ENCODE results near the gene ATP6V1G2.
A peak's percentile ranks its signal among the peaks of the same experiment; 100 is the strongest.
"Not testable (repeated sequence)": the region's sequence is repeated elsewhere in the genome, so short reads cannot be mapped to it uniquely, and the experiment has no call there.

Gene ATP6V1G2

GRCh38 chr6:31525932-31526591, 20.3 kb downstream of the ATP6V1G2 start:
- H3K27ac ChIP-seq (ENCODE audit: low read depth, low read length) = no peak overlapping the region
- no peaks in the 10 kb centered on the region for H3K27me3 ChIP-seq (ENCODE audit: control insufficient read depth, insufficient read depth, low read length)
- H3K9ac ChIP-seq (ENCODE audit: low read length) = no peak overlapping the region
- no peaks in the 10 kb centered on the region for H3K4me1 ChIP-seq (ENCODE audit: control insufficient read depth, insufficient read depth, low read length)
- peaks cover 15% of the 10 kb centered on the region for H3K36me3 ChIP-seq (ENCODE audit: control insufficient read depth, insufficient read depth, low read length)
- no peak overlapping the region for H3K4me3 ChIP-seq (ENCODE audit: low read length)

GRCh38 chr6:31525553-31525931, 20.9 kb downstream of the ATP6V1G2 start:
- no peaks in the 10 kb centered on the region for H3K4me1 ChIP-seq (ENCODE audit: control insufficient read depth, insufficient read depth, low read length)
- H3K4me3 ChIP-seq (ENCODE audit: low read length) = no peak overlapping the region
- H3K27me3 ChIP-seq (ENCODE audit: control insufficient read depth, insufficient read depth, low read length) = no peaks in the 10 kb centered on the region
- H3K27ac ChIP-seq (ENCODE audit: low read depth, low read length) = no peak overlapping the region
- peaks cover 10% of the 10 kb centered on the region for H3K36me3 ChIP-seq (ENCODE audit: control insufficient read depth, insufficient read depth, low read length)
- H3K9ac ChIP-seq (ENCODE audit: low read length) = no peak overlapping the region

- Histone ChIP-seq H3K4me3 (ENCODE audit: low read length) (no peak overlapping the region), H3K27me3 (ENCODE audit: control insufficient read depth, insufficient read depth, low read length) (no peaks in the 10 kb centered on the region), H3K36me3 (ENCODE audit: control insufficient read depth, insufficient read depth, low read length) (no peaks in the 10 kb centered on the region), H3K9ac (ENCODE audit: low read length) (no peak overlapping the region), H3K27ac (ENCODE audit: low read depth, low read length) (no peak overlapping the region), H3K4me1 (ENCODE audit: control insufficient read depth, insufficient read depth, low read length) (no peaks in the 10 kb centered on the region)
These were observed 24.6 kb downstream of the ATP6V1G2 start for GRCh38 chr6:31521835-31522234.

GRCh38 chr6:31513456-31514165, 32.8 kb downstream of the ATP6V1G2 start:
- no peaks in the 10 kb centered on the region for H3K36me3 ChIP-seq (ENCODE audit: control insufficient read depth, insufficient read depth, low read length)
- H3K9ac ChIP-seq (ENCODE audit: low read length) = no peak overlapping the region
- H3K4me3 ChIP-seq (ENCODE audit: low read length) = no peak overlapping the region
- no peaks in the 10 kb centered on the region for H3K4me1 ChIP-seq (ENCODE audit: control insufficient read depth, insufficient read depth, low read length)
- H3K27me3 ChIP-seq (ENCODE audit: control insufficient read depth, insufficient read depth, low read length) = no peaks in the 10 kb centered on the region
- H3K27ac ChIP-seq (ENCODE audit: low read depth, low read length) = no peak overlapping the region

- no peak overlapping the region for H3K27ac ChIP-seq (ENCODE audit: low read depth, low read length)
- H3K4me1 ChIP-seq (ENCODE audit: control insufficient read depth, insufficient read depth, low read length) = no peaks in the 10 kb centered on the region
- no peak overlapping the region for H3K4me3 ChIP-seq (ENCODE audit: low read length)
- H3K36me3 ChIP-seq (ENCODE audit: control insufficient read depth, insufficient read depth, low read length) = peaks cover 3% of the 10 kb centered on the region
- no peak overlapping the region for H3K9ac ChIP-seq (ENCODE audit: low read length)
- no peaks in the 10 kb centered on the region for H3K27me3 ChIP-seq (ENCODE audit: control insufficient read depth, insufficient read depth, low read length)
These were observed 36.4 kb downstream of the ATP6V1G2 start for GRCh38 chr6:31510007-31510406.

- H3K27ac ChIP-seq (ENCODE audit: low read depth, low read length); H3K9ac ChIP-seq (ENCODE audit: low read length); H3K4me1 ChIP-seq (ENCODE audit: control insufficient read depth, insufficient read depth, low read length); H3K27me3 ChIP-seq (ENCODE audit: control insufficient read depth, insufficient read depth, low read length); H3K4me3 ChIP-seq (ENCODE audit: low read length); H3K36me3 ChIP-seq (ENCODE audit: control insufficient read depth, insufficient read depth, low read length): not testable (repeated sequence)
These were observed 37.4 kb downstream of the ATP6V1G2 start for GRCh38 chr6:31509036-31509435.

- H3K27me3 ChIP-seq (ENCODE audit: control insufficient read depth, insufficient read depth, low read length) = peaks cover 6% of the 10 kb centered on the region
- peaks cover 3% of the 10 kb centered on the region for H3K36me3 ChIP-seq (ENCODE audit: control insufficient read depth, insufficient read depth, low read length)
- H3K27ac ChIP-seq (ENCODE audit: low read depth, low read length) = no peak overlapping the region
- no peak overlapping the region for H3K4me3 ChIP-seq (ENCODE audit: low read length)
- H3K4me1 ChIP-seq (ENCODE audit: control insufficient read depth, insufficient read depth, low read length) = no peaks in the 10 kb centered on the region
- no peak overlapping the region for H3K9ac ChIP-seq (ENCODE audit: low read length)
These were observed 43.8 kb downstream of the ATP6V1G2 start for GRCh38 chr6:31502586-31502985.

- H3K36me3 ChIP-seq (ENCODE audit: control insufficient read depth, insufficient read depth, low read length); H3K4me1 ChIP-seq (ENCODE audit: control insufficient read depth, insufficient read depth, low read length); H3K9ac ChIP-seq (ENCODE audit: low read length); H3K27ac ChIP-seq (ENCODE audit: low read depth, low read length); H3K27me3 ChIP-seq (ENCODE audit: control insufficient read depth, insufficient read depth, low read length); H3K4me3 ChIP-seq (ENCODE audit: low read length): not testable (repeated sequence)
These were observed 46.8 kb downstream of the ATP6V1G2 start for GRCh38 chr6:31499648-31500047.

GRCh38 chr6:31498748-31499147, 47.7 kb downstream of the ATP6V1G2 start:
- Histone ChIP-seq H3K27ac (ENCODE audit: low read depth, low read length) (no peak overlapping the region), H3K4me3 (ENCODE audit: low read length) (no peak overlapping the region), H3K27me3 (ENCODE audit: control insufficient read depth, insufficient read depth, low read length) (peaks cover 10% of the 10 kb centered on the region), H3K36me3 (ENCODE audit: control insufficient read depth, insufficient read depth, low read length) (no peaks in the 10 kb centered on the region), H3K9ac (ENCODE audit: low read length) (no peak overlapping the region), H3K4me1 (ENCODE audit: control insufficient read depth, insufficient read depth, low read length) (no peaks in the 10 kb centered on the region)

- peaks cover 10% of the 10 kb centered on the region for H3K27me3 ChIP-seq (ENCODE audit: control insufficient read depth, insufficient read depth, low read length)
- H3K9ac ChIP-seq (ENCODE audit: low read length) = no peak within 1 kb of the TSS
- H3K4me3 ChIP-seq (ENCODE audit: low read length) = peak within 1 kb of the TSS; percentile 62
- no peak within 1 kb of the TSS for H3K27ac ChIP-seq (ENCODE audit: low read depth, low read length)
- no peaks in the 10 kb centered on the region for H3K4me1 ChIP-seq (ENCODE audit: control insufficient read depth, insufficient read depth, low read length)
- no peaks in the 10 kb centered on the region for H3K36me3 ChIP-seq (ENCODE audit: control insufficient read depth, insufficient read depth, low read length)
These were observed 48.6 kb downstream of the ATP6V1G2 start, which contains the start of gene MICB for GRCh38 chr6:31497531-31498476. Gene MICB, plus strand, starts transcription at chr6:31498145. Its CDS starts 49 bp downstream, at chr6:31498194.

- not testable (repeated sequence) for H3K4me1 ChIP-seq (ENCODE audit: control insufficient read depth, insufficient read depth, low read length); H3K9ac ChIP-seq (ENCODE audit: low read length); H3K36me3 ChIP-seq (ENCODE audit: control insufficient read depth, insufficient read depth, low read length); H3K27me3 ChIP-seq (ENCODE audit: control insufficient read depth, insufficient read depth, low read length); H3K4me3 ChIP-seq (ENCODE audit: low read length); H3K27ac ChIP-seq (ENCODE audit: low read depth, low read length)
These were observed 49.6 kb downstream of the ATP6V1G2 start for GRCh38 chr6:31496826-31497225.

- H3K4me3 ChIP-seq (ENCODE audit: low read length) = peak overlapping the region; percentile 24
- H3K9ac ChIP-seq (ENCODE audit: low read length) = no peak overlapping the region
- H3K27ac ChIP-seq (ENCODE audit: low read depth, low read length) = no peak overlapping the region
- H3K4me1 ChIP-seq (ENCODE audit: control insufficient read depth, insufficient read depth, low read length) = no peaks in the 10 kb centered on the region
- no peaks in the 10 kb centered on the region for H3K36me3 ChIP-seq (ENCODE audit: control insufficient read depth, insufficient read depth, low read length)
- H3K27me3 ChIP-seq (ENCODE audit: control insufficient read depth, insufficient read depth, low read length) = peaks cover 13% of the 10 kb centered on the region
These were observed 50.8 kb downstream of the ATP6V1G2 start for GRCh38 chr6:31495580-31495979.
